Measurements from ENCODE around the gene RNF180. TPM values are rescaled to one million over a fixed set of nuclear protein-coding genes. Genes with fewer than 3 reads are reported as not detected.
"Not testable (repeated sequence)": the region's sequence is repeated elsewhere in the genome, so short reads cannot be mapped to it uniquely, and the experiment has no call there.

Gene RNF180
- total RNA-seq, 2 donors from 2014 or later = not detected

- DNase-seq (ENCODE audit: low spot score in 2 of 2); H3K9me3 Mint-ChIP-seq; H3K27ac Mint-ChIP-seq; ATAC-seq; H3K36me3 Mint-ChIP-seq: not testable (repeated sequence)
Measured at GRCh38 chr5:64398735-64399134, 233.1 kb downstream of the RNF180 start.

GRCh38 chr5:64407103-64407825, 241.6 kb downstream of the RNF180 start:
- not testable (repeated sequence) for H3K27ac Mint-ChIP-seq; ATAC-seq; H3K36me3 Mint-ChIP-seq; DNase-seq (ENCODE audit: low spot score in 2 of 2)
- H3K9me3 Mint-ChIP-seq = peaks cover 26 to 33% of the 10 kb centered on the region in 2 donors

DNA sequence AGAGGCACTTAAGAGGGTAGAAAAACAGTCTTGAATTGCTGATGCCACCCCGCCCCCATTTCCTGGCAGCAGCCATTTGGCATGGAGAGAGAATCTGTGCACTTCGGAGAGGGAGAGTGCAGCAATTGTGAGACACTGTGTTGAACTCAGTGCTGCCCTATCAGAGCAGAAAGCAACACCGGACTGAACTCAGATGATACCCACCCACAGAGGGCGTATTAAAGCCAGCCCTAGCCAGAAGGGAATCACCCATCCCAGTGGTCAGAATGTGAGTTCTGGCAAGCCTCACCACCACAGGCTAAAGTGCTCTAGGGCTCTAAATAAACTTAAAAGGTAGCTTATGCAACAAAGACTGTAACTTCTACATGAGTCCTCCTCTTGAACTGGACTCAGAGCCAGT, 251.7 kb downstream of the RNF180 start:
- H3K36me3 Mint-ChIP-seq = peaks cover 0 to 4% of the 10 kb centered on the region in 2 donors
- peaks cover 7 to 20% of the 10 kb centered on the region in 2 donors for H3K9me3 Mint-ChIP-seq
- no peak for DNase-seq (ENCODE audit: low spot score in 2 of 2)
- H3K27ac Mint-ChIP-seq = no peak overlapping the region
- ATAC-seq = no peak

DNA sequence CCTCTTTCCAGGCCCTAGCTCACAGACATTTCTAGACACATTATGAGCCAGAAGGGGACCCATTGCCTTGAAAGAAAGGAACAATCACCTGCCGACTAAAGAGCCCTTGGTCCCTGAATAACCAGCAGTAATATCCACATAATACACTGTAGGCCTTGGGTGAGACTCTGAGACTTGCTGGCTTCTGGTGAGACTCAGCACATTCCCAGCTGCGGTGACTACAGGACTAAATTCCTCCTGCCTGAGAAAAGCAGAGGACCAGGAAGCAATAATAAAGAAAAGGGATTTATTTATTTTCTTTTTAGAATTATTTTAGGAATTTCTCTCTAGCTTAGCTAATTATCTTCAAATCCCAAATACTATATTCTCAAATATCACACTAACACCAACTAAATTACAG, 252.4 kb downstream of the RNF180 start:
- H3K27ac Mint-ChIP-seq = no peak overlapping the region
- DNase-seq (ENCODE audit: low spot score in 2 of 2) = no peak
- peaks cover 7 to 24% of the 10 kb centered on the region in 2 donors for H3K9me3 Mint-ChIP-seq
- peaks cover 0 to 4% of the 10 kb centered on the region in 2 donors for H3K36me3 Mint-ChIP-seq
- no peak for ATAC-seq

Other genes starting within 250 kb of the RNF180 start
- gene HTR1A, start 203.4 kb upstream of the RNF180 start, total RNA-seq = not detected